ENCODE data around the gene DKKL1.

DNA sequence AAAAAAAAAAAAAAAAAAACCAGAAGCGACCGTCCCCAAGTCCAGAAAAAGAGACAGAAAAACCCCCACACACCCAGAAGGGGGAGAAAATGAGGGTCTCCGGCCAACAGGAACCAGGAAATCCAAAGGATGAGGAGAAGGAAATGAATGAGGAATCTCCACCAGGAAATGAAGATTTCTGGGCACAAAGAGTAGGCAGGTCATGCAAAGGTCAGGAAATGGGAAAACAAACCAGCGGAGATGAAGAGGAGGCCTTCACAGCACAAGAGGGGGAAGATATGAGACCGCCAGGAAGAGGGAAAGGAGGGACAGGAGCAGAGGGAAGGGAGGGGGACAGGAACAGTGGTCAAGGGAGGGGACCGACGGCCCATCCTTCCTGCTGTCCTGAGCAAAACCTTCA lies 7.3 kb upstream of the DKKL1 start:
- TF ChIP-seq, protein P1, sequence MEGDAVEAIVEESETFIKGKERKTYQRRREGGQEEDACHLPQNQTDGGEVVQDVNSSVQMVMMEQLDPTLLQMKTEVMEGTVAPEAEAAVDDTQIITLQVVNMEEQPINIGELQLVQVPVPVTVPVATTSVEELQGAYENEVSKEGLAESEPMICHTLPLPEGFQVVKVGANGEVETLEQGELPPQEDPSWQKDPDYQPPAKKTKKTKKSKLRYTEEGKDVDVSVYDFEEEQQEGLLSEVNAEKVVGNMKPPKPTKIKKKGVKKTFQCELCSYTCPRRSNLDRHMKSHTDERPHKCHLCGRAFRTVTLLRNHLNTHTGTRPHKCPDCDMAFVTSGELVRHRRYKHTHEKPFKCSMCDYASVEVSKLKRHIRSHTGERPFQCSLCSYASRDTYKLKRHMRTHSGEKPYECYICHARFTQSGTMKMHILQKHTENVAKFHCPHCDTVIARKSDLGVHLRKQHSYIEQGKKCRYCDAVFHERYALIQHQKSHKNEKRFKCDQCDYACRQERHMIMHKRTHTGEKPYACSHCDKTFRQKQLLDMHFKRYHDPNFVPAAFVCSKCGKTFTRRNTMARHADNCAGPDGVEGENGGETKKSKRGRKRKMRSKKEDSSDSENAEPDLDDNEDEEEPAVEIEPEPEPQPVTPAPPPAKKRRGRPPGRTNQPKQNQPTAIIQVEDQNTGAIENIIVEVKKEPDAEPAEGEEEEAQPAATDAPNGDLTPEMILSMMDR (conservative IDR thresholded peaks at IDR 0.05; ENCODE audit: low read length), result no peak
- no peak for TF ChIP-seq EZH2phosphoT487 (IDR thresholded peaks at IDR 0.05; ENCODE audit: borderline replicate concordance, low read depth, low read length)
